NCI-H2227 (cell line): Measurements from ENCODE around the gene DUS1L.
A peak's percentile ranks its signal among the peaks of the same experiment; 100 is the strongest.

ENCODE experiments used
- DNase-seq: peaks from one replicate; lab custom pipeline; 2025; ENCODE audit not compliant: unreplicated experiment; lab: John Stamatoyannopoulos, UW

The DUS1L gene

GRCh38 chr17:82065638-82066303, at the start of gene DUS1L:
Gene DUS1L, minus strand, starts transcription at chr17:82065804. Its CDS starts 745 bp downstream, at chr17:82065059.
- peak; percentile 76 for DNase-seq

DNA sequence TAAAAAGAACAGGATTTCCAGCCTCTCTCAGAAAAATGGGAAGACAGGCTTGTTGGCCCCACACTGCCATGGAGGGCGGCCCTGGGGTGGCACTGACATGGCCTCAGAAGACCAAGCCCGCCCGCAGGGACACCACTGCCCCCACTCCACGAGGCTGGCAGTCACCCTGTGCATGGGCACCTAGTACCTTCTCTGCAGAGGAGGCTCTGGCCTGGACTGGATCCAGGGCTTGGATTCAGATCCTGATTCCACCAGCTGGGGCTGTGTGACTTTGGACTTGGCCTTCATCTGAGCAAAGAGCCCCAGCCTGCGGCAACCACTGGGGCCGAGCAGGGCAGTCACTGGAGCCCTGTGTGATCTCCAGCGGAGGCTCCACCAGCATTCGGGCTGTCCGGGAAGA, 49.3 kb upstream of the DUS1L start:
- no peak for DNase-seq

GRCh38 chr17:82114447-82114846, 48.8 kb upstream of the DUS1L start:
- DNase-seq: no peak

DNA sequence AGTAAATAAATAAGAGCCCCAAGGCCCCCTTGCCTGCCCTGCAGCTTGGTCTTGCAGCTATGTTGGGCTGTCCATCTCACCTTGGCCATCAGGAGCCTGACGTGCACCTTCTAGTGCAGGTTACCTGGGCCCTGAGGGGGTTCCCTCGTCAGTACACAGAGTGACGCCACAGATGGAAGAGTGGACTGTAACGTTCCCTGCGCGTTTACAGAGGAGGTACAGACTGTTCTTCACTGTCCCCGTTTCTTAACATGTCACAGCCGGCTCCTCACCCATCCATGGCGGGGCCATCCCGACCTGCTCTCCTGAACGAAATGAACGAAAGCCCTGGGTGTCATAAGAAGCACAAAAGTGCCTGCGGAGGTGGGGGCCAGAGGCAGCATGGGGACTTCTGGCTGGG, 48.3 kb upstream of the DUS1L start:
- DNase-seq: no peak

DNA sequence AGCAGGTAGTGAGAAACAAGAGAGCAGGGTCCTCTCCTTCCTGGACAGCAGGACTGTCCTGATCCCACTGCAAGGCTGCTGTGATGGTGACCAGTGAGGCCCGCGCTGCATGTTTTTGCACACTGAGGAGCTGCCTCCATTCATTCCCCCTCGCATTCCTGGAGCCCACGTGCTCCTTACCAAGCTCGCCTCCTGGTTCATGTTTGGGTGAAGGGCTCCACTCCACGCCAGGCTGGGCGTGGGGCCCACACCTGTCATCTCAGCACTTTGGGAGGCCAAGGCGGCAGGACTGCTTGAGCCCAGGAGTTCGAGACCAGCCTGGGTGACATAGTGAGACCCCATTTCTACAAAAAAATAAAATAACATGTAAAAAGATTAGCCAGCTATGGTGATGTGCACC, 47.8 kb upstream of the DUS1L start:
- no peak for DNase-seq

- no peak for DNase-seq
Observed at GRCh38 chr17:82112914-82113311, 47.3 kb upstream of the DUS1L start.

GRCh38 chr17:82112181-82112913, 46.7 kb upstream of the DUS1L start:
- DNase-seq: no peak

- DNase-seq: no peak
Observed at GRCh38 chr17:82110298-82110697, 44.7 kb upstream of the DUS1L start.

GRCh38 chr17:82108961-82109475, 43.4 kb upstream of the DUS1L start:
- DNase-seq: no peak

- no peak for DNase-seq
Observed at GRCh38 chr17:82108496-82108945, 42.9 kb upstream of the DUS1L start.

DNA sequence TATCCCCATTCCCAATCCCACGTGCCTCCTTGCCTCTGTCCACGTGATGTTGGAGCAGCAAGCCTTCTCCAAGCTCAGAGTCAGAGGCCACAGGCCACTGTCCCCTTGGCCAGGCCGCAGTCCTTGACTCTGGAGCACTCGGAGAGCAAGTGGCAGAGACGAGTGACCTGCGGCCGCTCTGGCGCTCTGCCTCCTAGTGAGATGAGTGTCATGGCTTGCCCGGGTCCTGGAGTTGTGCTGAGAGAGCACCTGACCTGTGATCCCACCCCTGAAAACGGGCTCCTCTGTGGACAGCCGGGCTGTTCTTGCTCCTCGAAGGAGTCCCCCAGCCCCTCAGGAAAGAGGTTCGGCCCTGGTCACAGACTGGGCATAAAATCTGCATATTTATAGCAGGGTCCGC, 42.4 kb upstream of the DUS1L start:
- no peak for DNase-seq

DNA sequence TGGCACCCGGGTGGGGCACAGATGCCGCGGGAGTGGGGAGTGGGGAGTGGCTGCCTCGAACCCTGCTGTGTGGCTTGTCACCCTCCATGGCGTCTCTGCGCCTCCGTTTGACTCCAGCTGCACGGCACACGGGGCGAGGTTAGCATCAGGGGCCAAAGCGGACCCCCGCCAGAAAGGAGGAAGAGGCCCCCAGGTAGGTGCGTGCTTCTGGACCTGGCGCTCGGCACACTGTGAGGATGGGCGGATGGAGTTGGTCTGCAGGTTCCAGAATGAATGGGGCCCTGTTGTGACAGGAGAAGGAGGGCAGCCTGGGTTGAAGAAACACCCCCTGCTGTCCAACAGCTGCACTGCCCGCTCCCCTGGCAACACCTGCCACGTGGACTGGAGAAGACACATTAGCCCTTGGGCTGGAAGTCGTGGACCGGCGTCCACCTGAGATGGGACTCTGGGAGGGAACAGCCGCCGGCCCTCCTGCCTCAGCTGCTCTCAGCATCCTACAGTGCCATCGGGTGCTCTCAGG, 41.8 kb upstream of the DUS1L start:
- DNase-seq: no peak

GRCh38 chr17:82106688-82107305, 41.2 kb upstream of the DUS1L start:
- no peak for DNase-seq

DNA sequence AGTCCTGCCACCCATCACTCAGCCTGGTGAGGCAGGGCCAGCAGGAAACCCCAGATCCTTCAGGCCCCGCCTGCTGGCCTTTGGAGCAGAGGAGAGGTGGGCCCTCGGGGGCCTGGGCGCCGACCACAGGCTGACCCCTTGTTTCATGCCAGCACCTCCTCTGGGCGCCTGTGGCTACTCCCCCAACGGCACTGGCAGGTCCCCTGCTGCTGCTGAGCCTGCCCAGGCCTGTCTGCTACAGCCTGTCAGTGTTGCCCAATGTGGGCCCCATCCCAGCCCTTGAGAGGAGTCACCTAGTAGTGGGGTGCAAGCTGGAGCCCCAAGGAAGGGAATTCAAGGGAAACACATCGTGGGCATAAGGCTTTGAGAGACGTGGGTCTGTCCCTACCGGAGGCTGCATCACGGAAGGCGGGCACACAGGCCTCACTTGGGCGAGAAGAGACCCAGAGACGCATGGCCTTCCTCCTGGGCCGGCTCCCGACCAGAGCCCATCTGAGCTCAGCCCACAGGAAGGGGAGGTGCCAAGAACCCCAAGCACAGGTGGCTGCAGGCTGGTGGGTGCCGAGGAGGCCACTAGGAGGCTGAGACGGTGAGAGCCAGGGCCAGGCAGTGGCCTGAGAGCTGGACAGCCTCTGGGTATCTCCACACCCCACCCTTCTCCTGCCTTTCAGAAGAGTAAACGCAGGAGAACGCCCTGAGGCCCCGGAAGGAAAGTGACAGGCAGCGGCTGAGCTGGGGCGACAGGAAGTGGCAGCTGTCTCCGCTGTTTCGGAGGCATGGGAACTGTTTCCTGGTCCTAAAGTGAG, 40.5 kb upstream of the DUS1L start:
- DNase-seq: peak; percentile 53

- no peak for DNase-seq
Observed at GRCh38 chr17:82105417-82105881, 39.8 kb upstream of the DUS1L start.

DNA sequence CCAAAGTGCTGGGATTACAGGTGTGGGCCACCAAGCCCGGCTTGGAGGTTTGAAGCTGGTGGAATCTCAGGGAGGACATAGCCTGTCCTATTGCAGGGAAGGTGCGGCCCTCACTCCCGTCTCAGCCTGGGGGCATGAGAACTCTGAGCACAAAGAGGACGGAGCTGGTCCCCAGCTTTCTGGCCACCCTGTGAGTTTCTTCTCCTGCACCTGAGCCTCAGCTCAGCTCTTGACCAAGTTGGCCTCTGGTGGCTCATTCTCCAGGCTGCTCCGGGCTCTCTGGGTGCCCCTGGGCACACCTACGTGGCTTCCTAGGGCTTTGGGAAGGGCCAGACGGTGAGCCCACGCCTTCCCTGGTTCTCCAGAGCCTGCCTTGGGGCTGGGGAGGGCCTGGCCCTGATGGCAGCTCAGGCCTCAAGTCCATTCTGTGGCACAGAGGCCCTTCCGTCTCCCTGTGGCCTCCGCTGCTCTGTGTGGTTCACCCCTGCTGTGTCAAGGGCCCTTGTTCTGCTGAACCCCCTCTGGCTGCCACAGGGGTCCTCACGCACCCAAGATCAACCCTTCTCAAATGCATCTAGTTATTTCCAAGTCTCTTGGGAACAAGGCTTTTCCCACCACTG, 39.3 kb upstream of the DUS1L start:
- DNase-seq: no peak

DNA sequence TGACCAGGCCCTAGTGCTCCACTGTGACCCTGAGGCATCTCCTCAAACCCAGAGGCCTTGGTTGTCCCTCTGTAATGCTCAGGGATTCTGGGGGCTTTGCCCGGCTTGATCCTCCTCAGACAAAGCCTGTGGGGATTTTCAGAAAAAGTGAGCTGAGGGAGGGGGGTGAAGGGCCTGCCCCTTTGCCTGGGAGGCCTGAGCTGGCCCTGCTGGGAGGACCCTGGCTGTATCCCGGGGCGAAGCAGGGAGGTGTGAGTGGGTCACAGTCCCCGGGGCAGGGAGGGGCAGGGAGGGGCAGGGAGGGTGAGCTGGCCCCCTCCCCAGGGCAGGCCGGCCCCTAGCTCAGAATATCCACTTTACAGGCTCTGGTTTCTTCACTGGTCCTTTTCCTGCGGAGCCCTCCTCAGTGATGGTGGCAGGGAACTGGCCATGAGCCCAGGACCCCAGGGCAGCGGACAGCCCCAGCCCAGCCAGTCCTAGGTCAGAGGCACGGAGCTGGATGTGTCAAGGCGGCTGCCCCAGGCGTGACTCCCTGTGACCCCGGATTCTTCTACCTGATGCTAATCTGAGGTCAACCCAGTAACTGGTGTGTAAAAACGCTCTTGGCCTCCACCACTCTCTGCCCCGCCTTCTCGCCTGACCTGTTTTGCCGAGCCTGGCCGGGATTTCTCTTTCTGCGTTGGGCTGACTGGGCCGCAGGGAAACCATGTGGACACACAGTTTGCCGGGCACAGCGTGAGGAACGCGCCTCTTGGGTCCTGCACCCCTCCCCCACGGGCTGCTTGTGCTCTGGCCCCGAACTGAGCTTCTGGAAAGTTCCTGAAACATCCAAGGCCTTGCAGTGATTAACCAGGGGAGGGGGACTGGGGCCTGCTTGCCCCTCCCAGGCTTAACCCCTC, 38.2 kb upstream of the DUS1L start:
- DNase-seq: no peak

GRCh38 chr17:82101767-82102679, 36.4 kb upstream of the DUS1L start:
- no peak for DNase-seq
